ENCODE data around the gene SPRY1. TPM values are rescaled to one million over a fixed set of nuclear protein-coding genes. Genes with fewer than 3 reads are reported as not detected.

SPRY1 gene
- total RNA-seq, 2 donors from 2014 or later, result 40.0 to 118 TPM

DNA sequence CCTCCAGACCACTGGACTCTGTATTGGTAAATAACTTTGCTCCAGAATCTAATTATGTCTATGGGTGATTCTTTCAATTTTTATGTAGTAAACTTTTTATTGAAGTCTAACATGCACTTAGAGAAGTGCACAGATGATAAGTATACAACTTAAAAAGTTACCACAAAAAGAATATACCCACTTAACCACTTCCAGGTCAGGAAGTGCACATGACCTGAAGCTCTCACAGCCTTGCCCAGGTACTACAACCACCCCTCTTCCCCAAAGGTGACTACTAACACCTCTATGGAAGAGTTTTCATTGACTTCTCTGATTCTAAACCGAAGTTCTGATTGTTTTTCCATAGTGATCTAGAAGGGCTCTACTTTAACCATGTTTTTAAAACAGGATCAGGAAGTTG lies 43.6 kb upstream of the SPRY1 start:
- intact Hi-C loops (cut with DNase I), result no loop called here
- DNase-seq (no peak), ATAC-seq (no peak)
- H3K4me3 ChIP-seq, result no peak overlapping the region
- peak overlapping the region in 3 of 4 donors; percentile 23 to 71 (median 66) for H3K27ac ChIP-seq
- WGBS, 2 donors, result 63 to 81% methylated on average over 1 of the region's 1 CpG
- no peaks in the 10 kb centered on the region for H3K27me3 ChIP-seq
- TF ChIP-seq CTCF (IDR thresholded peaks at IDR 0.05) (no peak), POLR2A (IDR thresholded peaks at IDR 0.05) (no peak)
- H3K4me1 ChIP-seq, result peaks cover 12% of the 10 kb centered on the region
- H3K36me3 ChIP-seq (replicated peaks in 1 of 2; ENCODE audit: insufficient read depth in 1 of 2, low read depth in 2 of 2), result no peaks in the 10 kb centered on the region
- no peaks in the 10 kb centered on the region for H3K9me3 ChIP-seq

DNA sequence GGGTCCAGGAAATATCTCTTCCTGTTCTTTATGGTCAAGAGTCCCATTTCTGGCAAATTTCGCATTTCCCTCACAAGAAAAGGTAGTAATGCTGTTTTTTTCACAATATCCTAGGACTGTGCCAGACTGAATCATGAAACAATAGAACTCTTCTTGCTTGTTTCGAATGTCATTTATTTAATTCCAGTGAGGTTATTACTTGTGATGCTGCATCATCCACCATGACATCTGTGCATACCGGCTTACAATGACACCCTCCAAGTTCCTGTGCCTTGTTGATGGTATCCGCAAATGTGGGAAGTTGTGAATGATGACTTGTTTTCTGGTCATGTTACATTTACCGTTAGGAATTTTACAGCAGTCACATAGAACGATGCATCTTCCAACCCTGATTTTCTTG lies 42.9 kb upstream of the SPRY1 start:
- Histone ChIP-seq H3K36me3 (replicated peaks in 1 of 2; ENCODE audit: insufficient read depth in 1 of 2, low read depth in 2 of 2) (no peaks in the 10 kb centered on the region), H3K27ac (no peak overlapping the region), H3K4me1 (peaks cover 12% of the 10 kb centered on the region), H3K27me3 (no peaks in the 10 kb centered on the region), H3K4me3 (no peak overlapping the region), H3K9me3 (no peaks in the 10 kb centered on the region)
- DNase-seq (no peak), ATAC-seq (no peak)
- 85 to 95% methylated on average over 6 of the region's 6 CpGs for WGBS, 2 donors
- intact Hi-C loops (cut with DNase I), result no loop called here
- TF ChIP-seq POLR2A (IDR thresholded peaks at IDR 0.05), result no peak
- no peak for TF ChIP-seq CTCF (IDR thresholded peaks at IDR 0.05)

DNA sequence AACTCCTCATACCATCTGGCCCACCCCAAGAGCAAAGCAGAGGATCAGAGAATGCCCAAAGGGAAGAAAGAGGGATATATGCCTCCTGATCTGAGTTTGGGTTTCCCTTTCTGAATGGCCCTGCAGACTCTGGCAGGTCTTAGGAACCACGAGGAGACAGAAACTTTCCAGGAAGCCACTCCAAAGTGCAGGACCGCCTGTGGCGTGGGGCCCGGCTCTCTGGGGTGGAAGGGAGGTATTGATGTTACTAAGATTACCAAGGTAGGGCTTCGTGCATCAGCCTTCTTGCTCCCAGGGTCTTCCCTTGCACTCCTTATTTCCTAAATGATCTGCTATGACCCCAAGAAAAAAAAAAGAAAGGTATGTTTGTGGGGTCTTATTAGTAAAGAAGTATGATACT lies 41.9 kb upstream of the SPRY1 start:
- intact Hi-C loops (cut with DNase I), result no loop called here
- H3K4me1 ChIP-seq, result peaks cover 12% of the 10 kb centered on the region
- H3K9me3 ChIP-seq, result no peaks in the 10 kb centered on the region
- TF ChIP-seq POLR2A (IDR thresholded peaks at IDR 0.05), result no peak
- no peak overlapping the region for H3K4me3 ChIP-seq
- no peaks in the 10 kb centered on the region for H3K27me3 ChIP-seq
- no peak overlapping the region for H3K27ac ChIP-seq
- no peaks in the 10 kb centered on the region for H3K36me3 ChIP-seq (replicated peaks in 1 of 2; ENCODE audit: insufficient read depth in 1 of 2, low read depth in 2 of 2)
- 85 to 91% methylated on average over 5 of the region's 5 CpGs for WGBS, 2 donors
- ATAC-seq, result no peak
- no peak for DNase-seq

GRCh38 chr4:123356921-123357320 lies 39.7 kb upstream of the SPRY1 start:
- H3K4me1 ChIP-seq, result peaks cover 12% of the 10 kb centered on the region
- no peaks in the 10 kb centered on the region for H3K36me3 ChIP-seq (replicated peaks in 1 of 2; ENCODE audit: insufficient read depth in 1 of 2, low read depth in 2 of 2)
- WGBS, 2 donors, result 84 to 90% methylated on average over 7 of the region's 7 CpGs
- TF ChIP-seq CTCF (IDR thresholded peaks at IDR 0.05) (no peak), POLR2A (IDR thresholded peaks at IDR 0.05) (no peak)
- intact Hi-C loops (cut with DNase I), result no loop called here
- no peak overlapping the region for H3K27ac ChIP-seq
- no peaks in the 10 kb centered on the region for H3K9me3 ChIP-seq
- DNase-seq, result no peak
- ATAC-seq, result no peak
- no peaks in the 10 kb centered on the region for H3K27me3 ChIP-seq
- H3K4me3 ChIP-seq, result no peak overlapping the region

DNA sequence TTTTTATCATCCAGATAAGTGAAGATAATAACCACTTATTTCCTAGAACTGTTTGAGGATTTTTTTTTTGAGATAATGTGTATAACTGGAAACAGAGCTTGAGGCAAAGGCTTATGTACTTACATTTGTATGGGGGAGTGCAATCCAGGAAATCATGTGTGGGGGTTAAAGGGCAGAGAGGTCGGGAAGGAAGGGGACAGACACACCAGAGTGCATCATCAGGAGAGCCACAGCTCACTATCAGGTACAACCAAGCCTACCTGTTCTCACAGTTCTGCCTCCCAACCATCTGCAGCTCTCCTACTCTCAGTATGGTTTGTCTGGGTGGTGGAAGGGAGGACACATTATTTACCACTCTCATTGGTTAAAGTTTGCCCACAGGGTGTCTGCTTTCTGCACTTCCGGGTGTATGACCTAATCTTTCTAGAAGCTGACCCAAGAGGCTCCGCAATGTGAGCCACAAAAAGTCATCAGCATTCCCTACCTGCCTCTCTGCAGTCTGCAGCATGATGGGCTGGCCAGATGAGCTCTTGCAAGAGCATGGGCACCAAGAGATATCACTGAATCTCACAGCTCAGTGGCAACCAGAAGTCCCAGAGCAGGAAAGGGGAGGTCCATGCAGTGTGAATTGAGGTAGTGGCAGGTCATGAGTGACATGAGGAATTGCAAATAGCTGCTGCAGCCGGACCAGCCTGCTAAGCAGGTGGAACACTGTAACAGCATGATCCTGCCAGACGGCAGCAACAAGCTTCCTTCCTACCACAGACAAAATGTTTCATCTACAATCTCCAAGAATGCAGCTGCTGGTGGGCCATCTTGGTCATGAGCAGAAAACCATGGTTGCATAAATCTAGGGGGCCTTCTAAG lies 36.9 kb upstream of the SPRY1 start:
- Histone ChIP-seq H3K9me3 (no peaks in the 10 kb centered on the region), H3K36me3 (replicated peaks in 1 of 2; ENCODE audit: insufficient read depth in 1 of 2, low read depth in 2 of 2) (no peaks in the 10 kb centered on the region), H3K4me3 (no peak overlapping the region), H3K4me1 (no peaks in the 10 kb centered on the region), H3K27ac (no peak overlapping the region), H3K27me3 (no peaks in the 10 kb centered on the region)
- no peak for TF ChIP-seq POLR2A (IDR thresholded peaks at IDR 0.05)
- no peak for TF ChIP-seq CTCF (IDR thresholded peaks at IDR 0.05)
- ATAC-seq (no peak), DNase-seq (no peak)
- intact Hi-C loops (cut with DNase I), result no loop called here
- whole genome bisulfite sequencing, 2 donors, result 55 to 63% methylated on average over 3 to 5 of the region's 5 CpGs

Data from body of pancreas (tissue), 4 donors.